ENCODE data around the gene TP53AIP1. TPM values are rescaled to one million over a fixed set of nuclear protein-coding genes. Genes with fewer than 3 reads are reported as not detected.
A peak's percentile ranks its signal among the peaks of the same experiment; 100 is the strongest.

TP53AIP1 gene
- polyA plus RNA-seq, 3 donors: 0.03 TPM; not detected in 2

DNA sequence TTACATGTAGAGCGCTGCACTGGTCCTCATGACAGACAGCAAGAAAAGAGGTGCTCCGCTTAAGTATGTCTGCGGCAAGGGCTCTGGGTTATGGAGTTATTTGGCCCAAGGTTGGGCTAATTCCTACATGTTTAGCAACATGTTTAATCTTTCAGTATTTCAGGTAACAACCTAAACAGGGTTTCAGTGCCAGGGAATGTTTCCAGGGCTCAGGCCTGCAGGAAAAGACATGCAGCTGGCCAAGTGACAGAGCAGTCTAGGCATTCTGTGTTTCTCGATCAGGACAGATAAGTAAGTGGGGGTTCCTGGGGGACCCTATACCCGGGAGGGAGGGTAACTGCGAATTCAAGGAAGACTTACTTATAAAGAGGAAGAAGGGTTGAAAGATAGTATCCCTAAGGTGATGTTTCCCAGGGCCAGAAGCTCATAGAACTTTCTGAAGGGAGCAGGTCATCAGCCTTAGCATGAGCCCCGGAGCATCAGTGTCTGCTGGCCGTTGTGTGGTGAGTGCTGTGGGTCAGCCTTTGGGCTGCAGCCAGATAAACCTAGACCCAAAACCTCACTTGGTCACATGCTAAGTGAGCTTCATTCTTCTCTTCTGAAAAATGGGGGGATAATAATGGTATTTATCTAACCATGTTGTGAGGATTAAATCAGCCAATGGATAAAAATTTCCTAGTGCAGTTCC is 33.1 kb downstream of the TP53AIP1 start:
- peaks cover 0 to 6% (median 1%) of the 10 kb centered on the region in 3 donors for H3K27me3 Mint-ChIP-seq (ENCODE audit: low read depth in 3 of 3)
- 14% methylated on average over 2 of the region's 8 CpGs for WGBS (ENCODE audit: insufficient coverage)
- Histone ChIP-seq H3K27me3 (ENCODE audit: control insufficient read depth in 2 of 2, insufficient read depth in 2 of 2, low read length in 2 of 2) (no peaks in the 10 kb centered on the region), H3K9ac (ENCODE audit: insufficient read depth, low read length, poor library complexity, severe bottlenecking) (no peak overlapping the region), H3K4me1 (ENCODE audit: control insufficient read depth in 1 of 2, insufficient read depth in 2 of 2, low read length in 2 of 2) (peaks cover 43 to 46% of the 10 kb centered on the region in 2 donors), H3K36me3 (replicated peaks in 1 of 2; ENCODE audit: control insufficient read depth in 1 of 2, insufficient read depth in 2 of 2, low read length in 2 of 2) (no peaks in the 10 kb centered on the region), H3K9me3 (replicated peaks in 1 of 2; ENCODE audit: control insufficient read depth in 1 of 2, insufficient read depth in 1 of 2, low read length in 2 of 2) (no peaks in the 10 kb centered on the region), H2AFZ (ENCODE audit: insufficient read depth, low read depth, low read length, poor library complexity, severe bottlenecking) (peak overlapping the region; percentile 31), H3K27ac (ENCODE audit: low read depth in 1 of 2, low read length in 2 of 2) (no peak overlapping the region), H3K4me2 (replicated peaks; ENCODE audit: extremely low read depth, low read length, poor library complexity, severe bottlenecking) (no peak overlapping the region), H3K4me3 (replicated peaks in 1 of 3; ENCODE audit: low read depth in 2 of 3, low read length in 3 of 3) (no peak overlapping the region), H4K20me1 (ENCODE audit: insufficient read depth, low read length) (no peaks in the 10 kb centered on the region), H3K79me2 (ENCODE audit: insufficient read depth, low read length) (no peaks in the 10 kb centered on the region)
- peaks cover 0 to 4% (median 0%) of the 10 kb centered on the region in 7 donors for H3K9me3 Mint-ChIP-seq
- H3K36me3 Mint-ChIP-seq: no peaks in the 10 kb centered on the region
- H3K4me1 Mint-ChIP-seq: peaks cover 49% of the 10 kb centered on the region
- no peak for TF ChIP-seq CTCF (IDR thresholded peaks at IDR 0.05)
- no peak overlapping the region for H3K27ac Mint-ChIP-seq
- no peak overlapping the region for H3K4me3 Mint-ChIP-seq
- no peak for DNase-seq
- intact Hi-C loops (cut with micrococcal nuclease): no loop called here

DNA sequence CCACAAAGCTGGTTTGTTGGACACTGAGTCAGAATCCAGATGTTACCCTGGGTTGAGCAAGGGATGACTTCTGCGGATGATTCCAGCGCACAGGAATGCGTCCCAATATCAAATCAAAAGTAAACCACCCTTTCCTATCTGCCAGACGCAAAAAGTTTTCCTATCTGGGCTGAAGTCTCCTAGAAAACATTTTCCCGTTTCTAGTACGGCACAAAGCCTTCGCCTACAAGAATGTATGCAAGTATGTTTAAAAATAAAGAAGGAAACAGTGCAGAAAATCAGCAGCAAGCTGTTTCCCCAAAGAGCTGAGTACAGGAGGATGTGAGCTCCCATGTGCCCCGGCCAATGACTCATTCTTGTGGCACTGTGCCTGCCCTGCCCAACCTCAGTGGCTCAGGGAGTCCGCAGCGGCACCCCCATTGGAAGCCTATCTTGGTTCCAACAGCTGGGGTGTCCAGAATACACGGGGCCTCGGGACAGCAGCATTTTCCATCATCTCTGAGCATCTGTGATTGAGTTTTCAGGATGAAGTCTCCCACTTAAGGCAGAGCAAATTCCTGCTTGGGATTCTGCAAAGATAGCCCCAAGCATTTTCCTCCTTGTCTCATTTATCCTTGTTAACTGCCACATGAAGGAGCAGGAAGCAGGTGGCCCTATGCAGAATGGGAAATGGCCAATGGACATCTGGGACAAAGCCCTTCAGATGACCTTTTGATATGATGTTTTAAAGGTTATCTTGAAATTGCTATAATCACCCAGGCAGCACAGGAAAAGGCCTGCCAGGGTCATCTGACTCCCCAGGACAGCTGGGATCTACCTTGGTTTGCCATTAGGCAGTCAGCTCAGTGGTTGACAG is 34.1 kb downstream of the TP53AIP1 start:
- Mint-ChIP-seq H3K27ac (peak overlapping the region in 2 of 7 donors; percentile 24 to 75), H3K27me3 (ENCODE audit: low read depth in 3 of 3) (peaks cover 4 to 12% (median 9%) of the 10 kb centered on the region in 3 donors), H3K9me3 (peaks cover 0 to 4% (median 0%) of the 10 kb centered on the region in 7 donors), H3K4me1 (peaks cover 59% of the 10 kb centered on the region), H3K36me3 (no peaks in the 10 kb centered on the region), H3K4me3 (peak overlapping the region in 1 of 2 donors; percentile 60)
- Histone ChIP-seq H3K27me3 (ENCODE audit: control insufficient read depth in 2 of 2, insufficient read depth in 2 of 2, low read length in 2 of 2) (no peaks in the 10 kb centered on the region), H3K79me2 (ENCODE audit: insufficient read depth, low read length) (no peaks in the 10 kb centered on the region), H3K4me1 (ENCODE audit: control insufficient read depth in 1 of 2, insufficient read depth in 2 of 2, low read length in 2 of 2) (peaks cover 53 to 56% of the 10 kb centered on the region in 2 donors), H3K4me3 (replicated peaks in 1 of 3; ENCODE audit: low read depth in 2 of 3, low read length in 3 of 3) (peak overlapping the region in 1 of 3 experiments; percentile 43), H2AFZ (ENCODE audit: insufficient read depth, low read depth, low read length, poor library complexity, severe bottlenecking) (peak overlapping the region; percentile 31), H4K20me1 (ENCODE audit: insufficient read depth, low read length) (no peaks in the 10 kb centered on the region), H3K9me3 (replicated peaks in 1 of 2; ENCODE audit: control insufficient read depth in 1 of 2, insufficient read depth in 1 of 2, low read length in 2 of 2) (no peaks in the 10 kb centered on the region), H3K9ac (ENCODE audit: insufficient read depth, low read length, poor library complexity, severe bottlenecking) (no peak overlapping the region), H3K27ac (ENCODE audit: low read depth in 1 of 2, low read length in 2 of 2) (peak overlapping the region in 1 of 2 donors; percentile 18), H3K36me3 (replicated peaks in 1 of 2; ENCODE audit: control insufficient read depth in 1 of 2, insufficient read depth in 2 of 2, low read length in 2 of 2) (no peaks in the 10 kb centered on the region), H3K4me2 (replicated peaks; ENCODE audit: extremely low read depth, low read length, poor library complexity, severe bottlenecking) (peak overlapping the region; percentile 42)
- peak; percentile 56 to 79 (median 68) for DNase-seq
- intact Hi-C loops (cut with micrococcal nuclease): no loop called here
- 1% methylated on average over 11 of the region's 12 CpGs for WGBS (ENCODE audit: insufficient coverage)
- no peak for TF ChIP-seq CTCF (IDR thresholded peaks at IDR 0.05)

All from CD14-positive monocyte (primary cell).